Muscle layer of duodenum (tissue), 2 donors: ENCODE measurements around the gene TMPRSS4.

Source experiments
- H3K27ac ChIP-seq: one replicate; pipeline ENCODE4 v1.7.0; 2013; ENCODE audit warnings: mild to moderate bottlenecking, low read length
- H3K27me3 ChIP-seq: one replicate; pipeline ENCODE4 v1.7.0; 2013; ENCODE audit warnings: low read depth, mild to moderate bottlenecking, control low read depth, low read length
- H3K36me3 ChIP-seq, 2 donors: one replicate each; pipeline ENCODE4 v1.7.0; 2013; ENCODE audit warnings: low read length in 2 of 2, control low read depth in 1 of 2, mild to moderate bottlenecking in 1 of 2; ENCODE audit not compliant: insufficient read depth in 2 of 2, control insufficient read depth in 1 of 2
- H3K4me1 ChIP-seq, 2 donors: one replicate each; pipeline ENCODE4 v1.7.0; 2013; ENCODE audit warnings: low read length in 2 of 2, mild to moderate bottlenecking in 2 of 2, control low read depth in 1 of 2, moderate library complexity in 1 of 2; ENCODE audit not compliant: insufficient read depth in 2 of 2, control insufficient read depth in 1 of 2
- H3K4me3 ChIP-seq, 2 donors: one replicate each; pipeline ENCODE4 v1.7.0; 2013; ENCODE audit warnings: low read length in 2 of 2, low read depth in 1 of 2, mild to moderate bottlenecking in 1 of 2
- H3K9me3 ChIP-seq, 2 donors: one replicate each; pipeline ENCODE4 v1.7.0; 2013; ENCODE audit warnings: low read length in 2 of 2, control low read depth in 1 of 2, mild to moderate bottlenecking in 1 of 2; ENCODE audit not compliant: control insufficient read depth in 1 of 2
- donor health status: healthy.

Gene TMPRSS4

GRCh38 chr11:118081241-118081958, 4.5 kb downstream of the TMPRSS4 start:
- no peaks in the 10 kb centered on the region for H3K9me3 ChIP-seq
- H3K27ac ChIP-seq: no peak overlapping the region
- peaks cover 0 to 10% of the 10 kb centered on the region in 2 donors for H3K4me1 ChIP-seq
- H3K27me3 ChIP-seq: no peaks in the 10 kb centered on the region
- H3K36me3 ChIP-seq: no peaks in the 10 kb centered on the region
- H3K4me3 ChIP-seq: no peak overlapping the region

GRCh38 chr11:118082880-118083552, 6.1 kb downstream of the TMPRSS4 start:
- Histone ChIP-seq H3K27me3 (no peaks in the 10 kb centered on the region), H3K9me3 (peaks cover 0 to 6% of the 10 kb centered on the region in 2 donors), H3K36me3 (no peaks in the 10 kb centered on the region), H3K4me1 (peaks cover 0 to 10% of the 10 kb centered on the region in 2 donors), H3K27ac (no peak overlapping the region), H3K4me3 (no peak overlapping the region)

- Histone ChIP-seq H3K9me3 (peaks cover 0 to 6% of the 10 kb centered on the region in 2 donors), H3K27ac (no peak overlapping the region), H3K27me3 (no peaks in the 10 kb centered on the region), H3K4me1 (peaks cover 0 to 10% of the 10 kb centered on the region in 2 donors), H3K4me3 (no peak overlapping the region), H3K36me3 (no peaks in the 10 kb centered on the region)
These were observed 7.4 kb downstream of the TMPRSS4 start for GRCh38 chr11:118084247-118084646.

- peaks cover 0 to 6% of the 10 kb centered on the region in 2 donors for H3K9me3 ChIP-seq
- no peaks in the 10 kb centered on the region for H3K27me3 ChIP-seq
- H3K4me3 ChIP-seq: no peak overlapping the region
- H3K4me1 ChIP-seq: peaks cover 0 to 10% of the 10 kb centered on the region in 2 donors
- H3K36me3 ChIP-seq: no peaks in the 10 kb centered on the region
- no peak overlapping the region for H3K27ac ChIP-seq
These were observed 7.8 kb downstream of the TMPRSS4 start for GRCh38 chr11:118084656-118085055.

- H3K27ac ChIP-seq: no peak within 1 kb of the TSS
- H3K9me3 ChIP-seq: peaks cover 0 to 6% of the 10 kb centered on the region in 2 donors
- peaks cover 0 to 10% of the 10 kb centered on the region in 2 donors for H3K4me1 ChIP-seq
- H3K27me3 ChIP-seq: no peaks in the 10 kb centered on the region
- H3K4me3 ChIP-seq: no peak within 1 kb of the TSS
- H3K36me3 ChIP-seq: no peaks in the 10 kb centered on the region
These were observed 10.3 kb downstream of the TMPRSS4 start, which contains the start of gene SMIM35 for GRCh38 chr11:118086913-118087768. TSS of gene SMIM35 (minus strand) at chr11:118086963. CDS start at chr11:118086757, 206 bp downstream.

- Histone ChIP-seq H3K9me3 (peaks cover 0 to 6% of the 10 kb centered on the region in 2 donors), H3K27ac (no peak overlapping the region), H3K36me3 (no peaks in the 10 kb centered on the region), H3K4me3 (no peak overlapping the region), H3K27me3 (no peaks in the 10 kb centered on the region), H3K4me1 (peaks cover 0 to 10% of the 10 kb centered on the region in 2 donors)
These were observed 11.1 kb downstream of the TMPRSS4 start for GRCh38 chr11:118087931-118088330.

- H3K4me3 ChIP-seq: no peak overlapping the region
- peaks cover 0 to 10% of the 10 kb centered on the region in 2 donors for H3K4me1 ChIP-seq
- no peaks in the 10 kb centered on the region for H3K27me3 ChIP-seq
- H3K27ac ChIP-seq: no peak overlapping the region
- peaks cover 0 to 6% of the 10 kb centered on the region in 2 donors for H3K9me3 ChIP-seq
- H3K36me3 ChIP-seq: no peaks in the 10 kb centered on the region
These were observed 11.7 kb downstream of the TMPRSS4 start for GRCh38 chr11:118088531-118088930.

GRCh38 chr11:118090545-118091162, 13.8 kb downstream of the TMPRSS4 start:
- Histone ChIP-seq H3K4me3 (no peak overlapping the region), H3K27ac (no peak overlapping the region), H3K4me1 (no peaks in the 10 kb centered on the region), H3K9me3 (peaks cover 0 to 6% of the 10 kb centered on the region in 2 donors), H3K27me3 (no peaks in the 10 kb centered on the region), H3K36me3 (no peaks in the 10 kb centered on the region)

GRCh38 chr11:118091690-118092089, 14.8 kb downstream of the TMPRSS4 start:
- H3K36me3 ChIP-seq: no peaks in the 10 kb centered on the region
- peaks cover 0 to 6% of the 10 kb centered on the region in 2 donors for H3K9me3 ChIP-seq
- no peak overlapping the region for H3K27ac ChIP-seq
- H3K4me1 ChIP-seq: no peaks in the 10 kb centered on the region
- H3K4me3 ChIP-seq: no peak overlapping the region
- H3K27me3 ChIP-seq: no peaks in the 10 kb centered on the region

- Histone ChIP-seq H3K36me3 (no peaks in the 10 kb centered on the region), H3K4me1 (no peaks in the 10 kb centered on the region), H3K9me3 (no peaks in the 10 kb centered on the region), H3K4me3 (no peak overlapping the region), H3K27me3 (no peaks in the 10 kb centered on the region), H3K27ac (no peak overlapping the region)
These were observed 16.2 kb downstream of the TMPRSS4 start for GRCh38 chr11:118092907-118093571.
